ENCODE measurements around the gene DRD4.

DNA sequence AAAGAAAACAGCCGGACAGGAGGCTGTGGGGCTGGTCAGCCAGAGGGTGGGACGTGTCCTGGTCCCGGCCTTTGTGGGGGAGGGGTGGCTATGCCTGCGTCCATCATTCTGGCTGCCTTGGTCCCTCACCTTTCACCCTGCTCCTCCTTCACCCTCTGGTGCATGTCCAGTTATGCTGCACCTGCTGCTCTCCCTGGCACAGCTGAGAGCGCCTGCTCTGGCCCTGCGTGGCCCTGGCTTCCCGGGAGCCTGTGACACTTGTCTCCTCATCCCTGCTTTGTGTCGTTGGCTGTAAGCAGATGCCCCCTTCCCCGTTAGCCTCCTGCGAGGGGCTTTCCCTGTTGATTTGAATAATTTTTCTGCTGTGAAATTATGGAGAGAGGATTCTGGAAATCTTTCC is 44.2 kb upstream of the DRD4 start:
- TF ChIP-seq, protein P1, sequence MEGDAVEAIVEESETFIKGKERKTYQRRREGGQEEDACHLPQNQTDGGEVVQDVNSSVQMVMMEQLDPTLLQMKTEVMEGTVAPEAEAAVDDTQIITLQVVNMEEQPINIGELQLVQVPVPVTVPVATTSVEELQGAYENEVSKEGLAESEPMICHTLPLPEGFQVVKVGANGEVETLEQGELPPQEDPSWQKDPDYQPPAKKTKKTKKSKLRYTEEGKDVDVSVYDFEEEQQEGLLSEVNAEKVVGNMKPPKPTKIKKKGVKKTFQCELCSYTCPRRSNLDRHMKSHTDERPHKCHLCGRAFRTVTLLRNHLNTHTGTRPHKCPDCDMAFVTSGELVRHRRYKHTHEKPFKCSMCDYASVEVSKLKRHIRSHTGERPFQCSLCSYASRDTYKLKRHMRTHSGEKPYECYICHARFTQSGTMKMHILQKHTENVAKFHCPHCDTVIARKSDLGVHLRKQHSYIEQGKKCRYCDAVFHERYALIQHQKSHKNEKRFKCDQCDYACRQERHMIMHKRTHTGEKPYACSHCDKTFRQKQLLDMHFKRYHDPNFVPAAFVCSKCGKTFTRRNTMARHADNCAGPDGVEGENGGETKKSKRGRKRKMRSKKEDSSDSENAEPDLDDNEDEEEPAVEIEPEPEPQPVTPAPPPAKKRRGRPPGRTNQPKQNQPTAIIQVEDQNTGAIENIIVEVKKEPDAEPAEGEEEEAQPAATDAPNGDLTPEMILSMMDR (IDR thresholded peaks at IDR 0.05; ENCODE audit: low read length), result no peak
- no peak for TF ChIP-seq EZH2 (optimal IDR thresholded peaks at IDR 0.05; ENCODE audit: low read depth, low read length)
- TF ChIP-seq EZH2phosphoT487 (IDR thresholded peaks at IDR 0.05; ENCODE audit: low read length), result no peak

All from MM.1S (cell line).